Muscle layer of duodenum (tissue), 2 donors: Measurements from ENCODE around the gene HAL.

Experiments
- H3K27ac ChIP-seq: one replicate; pipeline ENCODE4 v1.7.0; 2013; ENCODE audit warnings: mild to moderate bottlenecking, low read length
- H3K27me3 ChIP-seq: one replicate; pipeline ENCODE4 v1.7.0; 2013; ENCODE audit warnings: low read depth, mild to moderate bottlenecking, control low read depth, low read length
- H3K36me3 ChIP-seq, 2 donors: one replicate each; pipeline ENCODE4 v1.7.0; 2013; ENCODE audit warnings: low read length in 2 of 2, control low read depth in 1 of 2, mild to moderate bottlenecking in 1 of 2; ENCODE audit not compliant: insufficient read depth in 2 of 2, control insufficient read depth in 1 of 2
- H3K4me1 ChIP-seq, 2 donors: one replicate each; pipeline ENCODE4 v1.7.0; 2013; ENCODE audit warnings: low read length in 2 of 2, mild to moderate bottlenecking in 2 of 2, control low read depth in 1 of 2, moderate library complexity in 1 of 2; ENCODE audit not compliant: insufficient read depth in 2 of 2, control insufficient read depth in 1 of 2
- H3K4me3 ChIP-seq, 2 donors: one replicate each; pipeline ENCODE4 v1.7.0; 2013; ENCODE audit warnings: low read length in 2 of 2, low read depth in 1 of 2, mild to moderate bottlenecking in 1 of 2
- H3K9me3 ChIP-seq, 2 donors: one replicate each; pipeline ENCODE4 v1.7.0; 2013; ENCODE audit warnings: low read length in 2 of 2, control low read depth in 1 of 2, mild to moderate bottlenecking in 1 of 2; ENCODE audit not compliant: control insufficient read depth in 1 of 2
- donor health status: healthy.

The HAL gene, protein sequence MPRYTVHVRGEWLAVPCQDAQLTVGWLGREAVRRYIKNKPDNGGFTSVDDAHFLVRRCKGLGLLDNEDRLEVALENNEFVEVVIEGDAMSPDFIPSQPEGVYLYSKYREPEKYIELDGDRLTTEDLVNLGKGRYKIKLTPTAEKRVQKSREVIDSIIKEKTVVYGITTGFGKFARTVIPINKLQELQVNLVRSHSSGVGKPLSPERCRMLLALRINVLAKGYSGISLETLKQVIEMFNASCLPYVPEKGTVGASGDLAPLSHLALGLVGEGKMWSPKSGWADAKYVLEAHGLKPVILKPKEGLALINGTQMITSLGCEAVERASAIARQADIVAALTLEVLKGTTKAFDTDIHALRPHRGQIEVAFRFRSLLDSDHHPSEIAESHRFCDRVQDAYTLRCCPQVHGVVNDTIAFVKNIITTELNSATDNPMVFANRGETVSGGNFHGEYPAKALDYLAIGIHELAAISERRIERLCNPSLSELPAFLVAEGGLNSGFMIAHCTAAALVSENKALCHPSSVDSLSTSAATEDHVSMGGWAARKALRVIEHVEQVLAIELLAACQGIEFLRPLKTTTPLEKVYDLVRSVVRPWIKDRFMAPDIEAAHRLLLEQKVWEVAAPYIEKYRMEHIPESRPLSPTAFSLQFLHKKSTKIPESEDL

GRCh38 chr12:95996034-95996658 is at the start of gene HAL:
Gene HAL, minus strand, starts transcription at chr12:95996344. Its CDS starts 434 bp downstream, at chr12:95995910.
- H3K27me3 ChIP-seq: no peaks in the 10 kb centered on the region
- no peaks in the 10 kb centered on the region for H3K4me1 ChIP-seq
- H3K36me3 ChIP-seq: peaks cover 4 to 10% of the 10 kb centered on the region in 2 donors
- no peaks in the 10 kb centered on the region for H3K9me3 ChIP-seq
- no peak within 1 kb of the TSS for H3K4me3 ChIP-seq
- no peak within 1 kb of the TSS for H3K27ac ChIP-seq

DNA sequence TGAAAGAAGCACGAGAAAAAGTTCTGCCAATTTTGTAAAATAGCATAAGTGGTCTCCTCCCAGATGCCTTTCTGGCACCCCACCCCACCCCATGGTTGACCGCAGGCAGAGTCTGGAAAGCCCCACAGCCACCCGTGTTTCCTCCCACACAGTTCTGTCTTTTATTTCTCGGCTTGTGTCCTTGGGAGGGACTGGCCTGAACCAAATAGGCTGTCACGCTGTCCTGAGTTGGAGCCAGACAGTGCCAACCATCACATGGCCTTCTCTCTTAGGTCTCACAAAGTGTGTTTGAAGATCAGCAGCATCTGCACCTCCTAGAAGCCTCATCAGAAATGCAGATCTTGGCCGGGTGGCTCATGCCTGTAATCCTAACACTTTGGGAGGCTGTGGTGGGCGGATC is 49.4 kb upstream of the HAL start:
- Histone ChIP-seq H3K27ac (no peak overlapping the region), H3K4me1 (peaks cover 3 to 11% of the 10 kb centered on the region in 2 donors), H3K9me3 (no peaks in the 10 kb centered on the region), H3K36me3 (no peaks in the 10 kb centered on the region), H3K4me3 (no peak overlapping the region), H3K27me3 (no peaks in the 10 kb centered on the region)

DNA sequence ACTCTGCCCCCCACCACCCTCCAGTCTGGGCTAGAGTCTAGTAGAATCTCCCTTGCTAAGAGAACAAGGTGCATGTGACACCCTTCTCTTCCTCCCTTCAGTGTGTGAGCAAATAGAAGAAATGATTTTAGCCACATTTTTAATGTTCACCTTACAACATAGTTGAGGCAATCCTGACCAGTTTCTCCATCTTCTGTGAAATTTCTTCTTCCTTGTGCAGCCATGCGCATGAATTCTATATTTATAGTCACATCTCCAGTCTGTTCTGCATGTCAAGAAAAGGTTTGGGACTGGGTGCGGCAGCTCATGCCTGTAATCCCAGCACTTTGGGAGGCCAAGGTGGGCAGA is 48.8 kb upstream of the HAL start:
- H3K4me1 ChIP-seq: peaks cover 3 to 11% of the 10 kb centered on the region in 2 donors
- no peaks in the 10 kb centered on the region for H3K36me3 ChIP-seq
- H3K27ac ChIP-seq: no peak overlapping the region
- no peaks in the 10 kb centered on the region for H3K9me3 ChIP-seq
- no peaks in the 10 kb centered on the region for H3K27me3 ChIP-seq
- H3K4me3 ChIP-seq: no peak overlapping the region

GRCh38 chr12:96044017-96044942 is 48.1 kb upstream of the HAL start:
- Histone ChIP-seq H3K4me1 (peaks cover 3 to 11% of the 10 kb centered on the region in 2 donors), H3K27me3 (no peaks in the 10 kb centered on the region), H3K27ac (peak overlapping the region; percentile 42), H3K36me3 (no peaks in the 10 kb centered on the region), H3K4me3 (no peak overlapping the region), H3K9me3 (no peaks in the 10 kb centered on the region)

DNA sequence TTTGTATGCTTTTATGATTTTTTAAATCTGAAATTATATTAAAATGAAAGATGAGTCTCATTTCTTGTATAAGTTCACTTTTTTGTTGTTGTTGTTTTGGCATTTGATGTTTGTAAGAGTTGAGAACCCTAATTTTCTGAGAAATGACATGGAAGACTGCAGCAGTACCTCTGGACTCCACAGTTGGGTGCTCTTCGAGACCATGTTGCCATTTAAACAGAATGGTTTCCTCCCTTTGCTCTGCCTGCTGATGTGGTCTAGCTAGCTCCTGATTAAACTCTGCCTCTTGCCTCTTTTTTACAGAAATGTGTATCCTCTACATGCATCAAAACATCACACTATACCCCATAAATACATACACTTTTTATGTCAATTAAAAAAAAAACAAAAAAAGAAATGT is 45.0 kb upstream of the HAL start:
- Histone ChIP-seq H3K4me3 (no peak overlapping the region), H3K27me3 (no peaks in the 10 kb centered on the region), H3K36me3 (no peaks in the 10 kb centered on the region), H3K27ac (no peak overlapping the region), H3K4me1 (peaks cover 1 to 3% of the 10 kb centered on the region in 2 donors), H3K9me3 (no peaks in the 10 kb centered on the region)

DNA sequence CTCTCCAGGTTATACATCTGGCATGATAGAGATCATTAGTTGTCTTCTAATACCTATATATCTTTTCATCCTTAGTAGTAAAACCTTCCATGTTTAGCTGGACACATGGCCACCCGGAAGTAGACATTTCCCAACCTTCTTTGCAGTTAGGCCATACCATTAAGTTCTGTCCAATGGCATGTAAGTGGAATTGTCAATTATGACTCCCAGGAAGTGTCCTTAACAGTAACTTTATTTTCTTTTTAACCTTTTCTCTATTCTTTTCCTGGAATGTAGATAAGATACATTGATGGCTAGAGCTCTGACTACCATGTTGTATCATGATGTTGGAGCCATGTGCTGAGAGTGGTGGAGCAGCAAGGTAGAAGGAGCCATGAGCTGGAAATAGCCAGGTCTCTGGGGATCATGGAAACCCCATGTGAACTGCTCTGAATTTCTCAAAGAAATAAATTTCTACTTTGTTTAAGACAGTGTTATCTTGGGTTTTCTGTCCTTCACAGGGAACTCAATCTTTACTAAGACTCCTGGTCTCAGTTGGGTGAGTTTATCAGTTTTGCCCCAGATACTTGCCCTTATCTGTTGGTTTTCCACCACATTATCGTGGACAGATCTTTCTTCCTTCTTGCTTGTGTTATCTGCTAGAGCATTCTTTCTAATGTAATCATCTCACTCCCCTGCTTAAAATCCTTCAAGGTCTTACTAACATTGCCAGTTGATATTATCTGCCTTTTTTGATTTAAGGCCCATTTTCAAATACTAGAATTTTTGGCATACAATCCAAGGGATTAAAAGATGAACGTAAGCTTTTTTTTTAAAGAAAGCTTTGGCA is 44.4 kb upstream of the HAL start:
- Histone ChIP-seq H3K36me3 (no peaks in the 10 kb centered on the region), H3K4me3 (no peak overlapping the region), H3K27ac (no peak overlapping the region), H3K9me3 (no peaks in the 10 kb centered on the region), H3K4me1 (peaks cover 3 to 4% of the 10 kb centered on the region in 2 donors), H3K27me3 (no peaks in the 10 kb centered on the region)

GRCh38 chr12:96039516-96039915 is 43.4 kb upstream of the HAL start:
- H3K36me3 ChIP-seq: no peaks in the 10 kb centered on the region
- no peak overlapping the region for H3K27ac ChIP-seq

GRCh38 chr12:96036765-96037455 is 40.8 kb upstream of the HAL start:
- H3K27ac ChIP-seq: no peak overlapping the region
- H3K36me3 ChIP-seq: no peaks in the 10 kb centered on the region
- H3K9me3 ChIP-seq: no peaks in the 10 kb centered on the region
- H3K27me3 ChIP-seq: no peaks in the 10 kb centered on the region
- peaks cover 6 to 20% of the 10 kb centered on the region in 2 donors for H3K4me1 ChIP-seq
- no peak overlapping the region for H3K4me3 ChIP-seq

More at GRCh38 chr12:96039516-96039915, 43.4 kb upstream of the HAL start:
- peaks cover 0 to 7% of the 10 kb centered on the region in 2 donors for H3K4me1 ChIP-seq
- no peak overlapping the region for H3K4me3 ChIP-seq
- H3K27me3 ChIP-seq: no peaks in the 10 kb centered on the region
- H3K9me3 ChIP-seq: no peaks in the 10 kb centered on the region

DNA sequence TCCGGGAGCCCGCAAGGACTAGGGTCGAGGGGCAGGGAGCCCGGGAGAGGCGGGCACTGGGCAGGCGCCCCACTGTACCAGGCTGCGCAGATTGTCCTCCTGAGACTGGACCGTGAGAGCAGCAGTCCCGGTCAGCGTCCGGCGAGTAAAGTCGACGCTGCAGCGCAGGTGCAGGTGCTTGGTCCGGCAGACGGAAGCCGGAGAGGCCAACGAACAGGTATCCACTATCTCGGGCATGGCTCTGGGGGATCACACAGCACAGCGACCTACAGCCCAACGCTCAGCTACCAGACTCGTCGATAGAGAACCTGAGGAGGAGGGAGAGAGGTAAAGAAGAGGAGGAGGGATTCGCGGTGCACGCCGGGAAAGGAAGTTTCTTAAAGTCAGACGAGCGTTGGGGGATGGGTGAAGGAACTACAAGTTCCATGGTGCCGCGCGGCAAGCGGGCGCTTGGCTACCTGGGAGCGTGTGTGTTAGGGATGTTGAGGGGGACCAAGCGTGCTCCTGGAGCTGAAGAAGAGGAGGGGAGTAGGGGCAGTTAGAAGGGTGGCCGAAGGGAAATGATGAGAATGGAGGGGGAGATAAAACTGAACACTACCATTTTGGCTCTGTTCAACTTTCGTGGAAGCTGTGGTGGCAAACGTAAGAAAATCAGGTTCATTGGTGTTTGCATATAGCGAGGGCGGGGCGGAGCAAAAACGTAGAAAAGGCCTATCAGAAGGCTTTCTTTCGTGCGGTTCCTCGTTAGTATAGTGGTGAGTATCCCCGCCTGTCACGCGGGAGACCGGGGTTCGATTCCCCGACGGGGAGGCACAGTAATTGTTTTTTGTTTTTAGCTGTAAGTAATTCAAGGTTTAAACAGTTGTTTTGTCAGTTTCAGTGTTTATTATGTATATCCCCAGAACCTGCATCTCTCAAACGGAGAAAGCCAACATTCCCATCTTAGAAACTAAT is 39.4 kb upstream of the HAL start, which contains the start of gene LTA4H:
TSS of gene LTA4H (minus strand) at position 305 of the 954 bp plus-strand sequence. CDS start at position 237, 68 bp downstream.
- H3K4me1 ChIP-seq: peaks cover 6 to 20% of the 10 kb centered on the region in 2 donors
- H3K36me3 ChIP-seq: no peaks in the 10 kb centered on the region
- H3K9me3 ChIP-seq: no peaks in the 10 kb centered on the region
- H3K27me3 ChIP-seq: no peaks in the 10 kb centered on the region
- H3K4me3 ChIP-seq: peak within 1 kb of the TSS; percentile 84 to 98
- H3K27ac ChIP-seq: peak within 1 kb of the TSS; percentile 87
